Endodermal cell (in vitro differentiated cells): ENCODE results near the gene EPHA5. TPM values are rescaled to one million over a fixed set of nuclear protein-coding genes. Genes with fewer than 3 reads are reported as not detected.

Experiments
- DNase-seq: peaks from one replicate; pipeline ENCODE4 v3.0.0-alpha.2; 2017
- H3K27ac ChIP-seq: 2 replicates; pipeline ENCODE4 v1.5.1; 2013; ENCODE audit warnings: mild to moderate bottlenecking, low read depth, low read length, moderate library complexity
- H3K27me3 ChIP-seq: 2 replicates; pipeline ENCODE4 v1.6.1; 2013; ENCODE audit warnings: mild to moderate bottlenecking, low read length, moderate library complexity; ENCODE audit not compliant: insufficient read depth, control insufficient read depth, poor library complexity, severe bottlenecking
- H3K36me3 ChIP-seq: 2 replicates; pipeline ENCODE4 v1.7.0; 2013; ENCODE audit warnings: mild to moderate bottlenecking, low read length, moderate library complexity; ENCODE audit not compliant: control insufficient read depth, insufficient read depth
- H3K4me1 ChIP-seq: one replicate; pipeline ENCODE4 v1.7.0; 2013; ENCODE audit warnings: low read length; ENCODE audit not compliant: control insufficient read depth, insufficient read depth
- H3K4me3 ChIP-seq: 2 replicates; pipeline ENCODE4 v1.5.1; 2013; ENCODE audit warnings: mild to moderate bottlenecking, low read length, moderate library complexity
- H3K9ac ChIP-seq: 2 replicates; pipeline ENCODE4 v1.6.1; 2013; ENCODE audit warnings: mild to moderate bottlenecking, low read length, moderate library complexity; ENCODE audit not compliant: poor library complexity, severe bottlenecking; ENCODE audit errors: extremely low read depth
- H3K9me3 ChIP-seq: 2 replicates; pipeline ENCODE4 v1.6.1; 2013; ENCODE audit warnings: mild to moderate bottlenecking, low read length, moderate library complexity; ENCODE audit not compliant: control insufficient read depth
- H3K27ac Mint-ChIP-seq: 2 replicates; pipeline ENCODE4 v1.8.0; 2020; ENCODE audit warnings: mixed read lengths
- H3K27me3 Mint-ChIP-seq: 2 replicates; pipeline ENCODE4 v1.8.0; 2021; ENCODE audit warnings: mild to moderate bottlenecking, mixed read lengths; ENCODE audit not compliant: insufficient read depth
- H3K36me3 Mint-ChIP-seq: 2 replicates; pipeline ENCODE4 v1.8.0; 2020; ENCODE audit warnings: low read depth, mixed read lengths
- H3K4me1 Mint-ChIP-seq: 2 replicates; pipeline ENCODE4 v1.8.0; 2020; ENCODE audit warnings: mixed read lengths
- H3K4me3 Mint-ChIP-seq: 2 replicates; pipeline ENCODE4 v1.8.0; 2020; ENCODE audit warnings: mild to moderate bottlenecking, moderate library complexity, mixed read lengths
- H3K9me3 Mint-ChIP-seq: 2 replicates; pipeline ENCODE4 v1.8.0; 2020; ENCODE audit warnings: mild to moderate bottlenecking, mixed read lengths
- CTCF ChIP-seq: fragments of 200-600 bp; sonication (generic); conservative IDR thresholded peaks from 2 replicates; pipeline ENCODE4 v1.5.0; 2021; ENCODE audit warnings: antibody characterized with exemption, mild to moderate bottlenecking
- WGBS, 2 experiments: methylation state at CpG; one replicate each; pipeline versions ENCODE4 v1.1.5 to v1.1.7; 2013; ENCODE audit warnings: missing lambda C conversion rate in 2 of 2, mixed read lengths in 1 of 2; ENCODE audit not compliant: insufficient coverage in 1 of 2, insufficient read length in 1 of 2; 5-methylcytosine and 5-hydroxymethylcytosine counted together
- total RNA-seq, 2 donors: library from RNA; stranded (reverse); fragmentation: NEBNext Ultra II Directional in 1 of 2; extraction: Animal tissue kit (Norgen Biotek cat#: 25700) in 1 of 2; gene quantifications; 2 replicates in 1 of 2; 3 replicates in 1 of 2; pipeline ENCODE4 v1.2.1, GENCODE V29; 2021

Gene EPHA5
- total RNA-seq, 2 donors from 2014 or later: 0.09 TPM; not detected in 1

- Histone ChIP-seq H3K4me3 (no peak overlapping the region), H3K9ac (no peak overlapping the region), H3K4me1 (no peaks in the 10 kb centered on the region), H3K27ac (no peak overlapping the region), H3K27me3 (no peaks in the 10 kb centered on the region), H3K36me3 (no peaks in the 10 kb centered on the region), H3K9me3 (no peaks in the 10 kb centered on the region)
- no peak for TF ChIP-seq CTCF
- Mint-ChIP-seq H3K36me3 (no peaks in the 10 kb centered on the region), H3K27me3 (no peaks in the 10 kb centered on the region), H3K4me3 (no peak overlapping the region), H3K4me1 (no peaks in the 10 kb centered on the region), H3K27ac (no peak overlapping the region), H3K9me3 (no peaks in the 10 kb centered on the region)
- WGBS, 2 experiments: 79 to 90% methylated on average over 3 to 4 of the region's 4 CpGs
- no peak for DNase-seq
These were observed 325.9 kb downstream of the EPHA5 start for GRCh38 chr4:65344278-65344825.

GRCh38 chr4:65343342-65343741 lies 326.9 kb downstream of the EPHA5 start:
- no peak overlapping the region for H3K4me3 Mint-ChIP-seq
- no peak for DNase-seq
- no peak overlapping the region for H3K4me3 ChIP-seq

GRCh38 chr4:65341557-65341956 lies 328.7 kb downstream of the EPHA5 start:
- H3K27ac Mint-ChIP-seq: no peak overlapping the region
- H3K27me3 ChIP-seq: no peaks in the 10 kb centered on the region
- H3K4me1 ChIP-seq: no peaks in the 10 kb centered on the region
- no peak overlapping the region for H3K9ac ChIP-seq
- TF ChIP-seq CTCF: no peak
- no peaks in the 10 kb centered on the region for H3K36me3 Mint-ChIP-seq
- H3K4me1 Mint-ChIP-seq: no peaks in the 10 kb centered on the region
- no peaks in the 10 kb centered on the region for H3K9me3 Mint-ChIP-seq
- no peaks in the 10 kb centered on the region for H3K27me3 Mint-ChIP-seq
- no peaks in the 10 kb centered on the region for H3K36me3 ChIP-seq
- H3K9me3 ChIP-seq: no peaks in the 10 kb centered on the region
- no peak overlapping the region for H3K4me3 Mint-ChIP-seq
- H3K27ac ChIP-seq: no peak overlapping the region
- no peak overlapping the region for H3K4me3 ChIP-seq
- no peak for DNase-seq

More at GRCh38 chr4:65343342-65343741, 326.9 kb downstream of the EPHA5 start:
- H3K27ac Mint-ChIP-seq: no peak overlapping the region
- Histone ChIP-seq H3K27me3 (no peaks in the 10 kb centered on the region), H3K9me3 (no peaks in the 10 kb centered on the region), H3K9ac (no peak overlapping the region), H3K4me1 (no peaks in the 10 kb centered on the region), H3K36me3 (no peaks in the 10 kb centered on the region), H3K27ac (no peak overlapping the region)
- no peaks in the 10 kb centered on the region for H3K27me3 Mint-ChIP-seq
- WGBS, 2 experiments: 88% methylated on average over 1 of the region's 1 CpG; no CpG with 5 or more reads in 1 of the 2 experiments
- H3K9me3 Mint-ChIP-seq: no peaks in the 10 kb centered on the region
- H3K36me3 Mint-ChIP-seq: no peaks in the 10 kb centered on the region
- H3K4me1 Mint-ChIP-seq: no peaks in the 10 kb centered on the region
- TF ChIP-seq CTCF: no peak
